ENCODE measurements around the gene KLHL36. TPM values are rescaled to one million over a fixed set of nuclear protein-coding genes. Genes with fewer than 3 reads are reported as not detected.

The KLHL36 gene
- total RNA-seq (10 to 100 TPM; 40.0 to 77.9 (median 58.4) TPM), polyA plus RNA-seq (10 to 100 TPM; 14.7 to 19.5 TPM)
- long read RNA-seq, donor 1, transcript KLHL36-204 (5 exons, 2,173 nt): major isoform, 13 of 71 reads
- long read RNA-seq, donor 1, partial matches to known transcripts: 37 of 71 reads
- long read RNA-seq, donor 1, other reads (novel, unspliced or antisense): 20 of 71 reads
- long read RNA-seq, donor 2, full-length matches to known transcripts: 26 of 72 reads
- long read RNA-seq, donor 2, partial matches to known transcripts: 15 of 72 reads
- long read RNA-seq, donor 2, other reads (novel, unspliced or antisense): 31 of 72 reads
- long read RNA-seq, donor 3, transcript KLHL36-204 (5 exons, 2,173 nt): major isoform, 14 of 63 reads
- long read RNA-seq, donor 3, partial matches to known transcripts: 17 of 63 reads
- long read RNA-seq, donor 3, other reads (novel, unspliced or antisense): 31 of 63 reads

- H3K4me1 ChIP-seq: peaks cover 2 to 40% (median 31%) of the 10 kb centered on the region in 9 donors
- peaks cover 0 to 26% (median 8%) of the 10 kb centered on the region in 9 donors for H3K36me3 ChIP-seq
- no peaks in the 10 kb centered on the region for H3K9me3 ChIP-seq
- WGBS, 2 donors: 5% methylated on average over 69 to 72 of the region's 77 CpGs
- peak; percentile 51 to 89 (median 68) for ATAC-seq
- peak within 1 kb of the TSS; percentile 88 to 97 (median 92) for H3K27ac ChIP-seq
- peak within 1 kb of the TSS; percentile 55 to 100 (median 81) for H3K4me3 ChIP-seq
- DNase-seq: peak; percentile 51 to 77
- TF ChIP-seq CTCF (IDR thresholded peaks at IDR 0.05): peak in 2 of 9 donors; percentile 8 to 22
- intact Hi-C loops (cut with DNase I): loop anchor here in 1 of 10 donors (10.0 kb wide), 1 partner anchor 327 kb away; no protein-coding TSS in a partner anchor
- H3K27me3 ChIP-seq: no peaks in the 10 kb centered on the region
Observed at GRCh38 chr16:84647828-84648594, at the start of gene KLHL36. Gene KLHL36, plus strand, starts transcription at chr16:84648511. Its CDS starts 2,357 bp downstream, at chr16:84650868.

GRCh38 chr16:84599521-84600202, 48.6 kb upstream of the KLHL36 start:
- 21 to 26% methylated on average over 12 of the region's 12 CpGs for whole genome bisulfite sequencing, 2 donors
- intact Hi-C loops (cut with DNase I): loop anchor here in 1 of 10 donors (5.0 kb wide), 1 partner anchor 62 kb away; no protein-coding TSS in a partner anchor
- H3K9me3 ChIP-seq: no peaks in the 10 kb centered on the region
- DNase-seq (peak; percentile 43 to 60), ATAC-seq (peak; percentile 53 to 71 (median 61))
- peak overlapping the region in 8 of 10 donors; percentile 17 to 93 (median 60) for H3K27ac ChIP-seq
- no peak for TF ChIP-seq CTCF (IDR thresholded peaks at IDR 0.05)
- H3K27me3 ChIP-seq: peaks cover 0 to 4% (median 0%) of the 10 kb centered on the region in 7 donors
- H3K4me1 ChIP-seq: peaks cover 0 to 95% (median 17%) of the 10 kb centered on the region in 9 donors
- H3K36me3 ChIP-seq: peaks cover 0 to 8% (median 0%) of the 10 kb centered on the region in 9 donors
- H3K4me3 ChIP-seq: peak overlapping the region in 6 of 10 donors; percentile 6 to 36 (median 26)

- WGBS, 2 donors: 82 to 90% methylated on average over 25 of the region's 25 CpGs
- DNase-seq: no peak
- ATAC-seq: peak in 3 of 8 donors; percentile 24 to 38 (median 33)
- intact Hi-C loops (cut with DNase I): no loop called here
- no peak for TF ChIP-seq CTCF (IDR thresholded peaks at IDR 0.05)
- Histone ChIP-seq H3K27me3 (peaks cover 0 to 4% (median 0%) of the 10 kb centered on the region in 7 donors), H3K4me1 (peaks cover 0 to 94% (median 17%) of the 10 kb centered on the region in 9 donors), H3K36me3 (peaks cover 0 to 6% (median 0%) of the 10 kb centered on the region in 9 donors), H3K4me3 (peak overlapping the region in 2 of 10 donors; percentile 6 to 36), H3K27ac (peak overlapping the region in 6 of 10 donors; percentile 17 to 93 (median 60)), H3K9me3 (peaks cover 0 to 5% (median 0%) of the 10 kb centered on the region in 11 donors)
Observed at GRCh38 chr16:84600343-84601229, 47.7 kb upstream of the KLHL36 start.
